NCI-H748 (cell line): Measurements from ENCODE around the gene CORO7.

Experiments used
- DNase-seq: peaks from one replicate; lab custom pipeline; 2025; ENCODE audit not compliant: unreplicated experiment; lab: John Stamatoyannopoulos, UW

CORO7 gene

GRCh38 chr16:4373356-4373908 lies 43.0 kb downstream of the CORO7 start:
- DNase-seq = no peak

GRCh38 chr16:4372578-4373355 lies 43.6 kb downstream of the CORO7 start:
- DNase-seq = peak; percentile 4

- DNase-seq = no peak
Measured at GRCh38 chr16:4372001-4372577, 44.3 kb downstream of the CORO7 start.

- DNase-seq = no peak
Measured at GRCh38 chr16:4371357-4372000, 44.9 kb downstream of the CORO7 start, which contains the start of gene VASN. TSS of gene VASN (plus strand) at chr16:4371848. CDS start at chr16:4380878, 9,030 bp downstream.

GRCh38 chr16:4370570-4371356 lies 45.6 kb downstream of the CORO7 start:
- no peak for DNase-seq

GRCh38 chr16:4370151-4370550 lies 46.2 kb downstream of the CORO7 start:
- no peak for DNase-seq

- DNase-seq = no peak
Measured at GRCh38 chr16:4369007-4369733, 47.2 kb downstream of the CORO7 start.

GRCh38 chr16:4367393-4367856 lies 49.0 kb downstream of the CORO7 start:
- no peak for DNase-seq

- no peak for DNase-seq
Measured at GRCh38 chr16:4366016-4366415, 50.4 kb downstream of the CORO7 start.

GRCh38 chr16:4365615-4366014 lies 50.8 kb downstream of the CORO7 start:
- DNase-seq = no peak

- DNase-seq = no peak
Measured at GRCh38 chr16:4365014-4365406, 51.4 kb downstream of the CORO7 start.

GRCh38 chr16:4364196-4365013 lies 52.0 kb downstream of the CORO7 start:
- no peak for DNase-seq

GRCh38 chr16:4362476-4363135 lies 53.8 kb downstream of the CORO7 start:
- no peak for DNase-seq

GRCh38 chr16:4361944-4362311 lies 54.5 kb downstream of the CORO7 start:
- DNase-seq = no peak

GRCh38 chr16:4361033-4361943 lies 55.1 kb downstream of the CORO7 start:
- no peak for DNase-seq

GRCh38 chr16:4360538-4361021 lies 55.8 kb downstream of the CORO7 start:
- DNase-seq = no peak

- DNase-seq = no peak
Measured at GRCh38 chr16:4359914-4360313, 56.5 kb downstream of the CORO7 start.
